ENCODE results near the gene ULK4. TPM values are rescaled to one million over a fixed set of nuclear protein-coding genes. Genes with fewer than 3 reads are reported as not detected.
A peak's percentile ranks its signal among the peaks of the same experiment; 100 is the strongest.

Gene ULK4
- total RNA-seq, 1 donor from 2014 or later, result 11.2 TPM

DNA sequence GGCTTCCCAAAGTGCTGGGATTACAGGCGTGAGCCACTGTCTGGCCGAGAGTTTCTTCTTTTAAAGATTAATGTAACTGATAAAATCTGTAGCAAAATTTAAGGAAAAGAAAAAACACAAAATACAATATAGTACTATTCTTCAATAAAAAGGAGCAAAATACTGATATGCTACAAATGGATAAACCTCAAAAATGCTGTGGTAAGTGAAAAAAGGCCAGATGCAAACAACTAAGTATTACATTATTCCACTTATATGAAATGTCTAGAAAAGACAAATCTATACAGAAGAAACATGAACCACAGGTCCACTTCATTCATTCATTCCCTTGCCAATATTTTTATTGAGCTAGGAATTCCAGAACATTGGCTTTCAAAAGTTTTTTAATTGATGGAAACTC, 463.1 kb downstream of the ULK4 start:
- Histone ChIP-seq H3K36me3 (no peaks in the 10 kb centered on the region), H3K9me3 (no peaks in the 10 kb centered on the region), H3K27ac (no peak overlapping the region), H3K4me3 (no peak overlapping the region), H3K27me3 (no peaks in the 10 kb centered on the region), H3K4me1 (no peaks in the 10 kb centered on the region)
- intact Hi-C loops (cut with DNase I), result no loop called here
- TF ChIP-seq, protein P1, sequence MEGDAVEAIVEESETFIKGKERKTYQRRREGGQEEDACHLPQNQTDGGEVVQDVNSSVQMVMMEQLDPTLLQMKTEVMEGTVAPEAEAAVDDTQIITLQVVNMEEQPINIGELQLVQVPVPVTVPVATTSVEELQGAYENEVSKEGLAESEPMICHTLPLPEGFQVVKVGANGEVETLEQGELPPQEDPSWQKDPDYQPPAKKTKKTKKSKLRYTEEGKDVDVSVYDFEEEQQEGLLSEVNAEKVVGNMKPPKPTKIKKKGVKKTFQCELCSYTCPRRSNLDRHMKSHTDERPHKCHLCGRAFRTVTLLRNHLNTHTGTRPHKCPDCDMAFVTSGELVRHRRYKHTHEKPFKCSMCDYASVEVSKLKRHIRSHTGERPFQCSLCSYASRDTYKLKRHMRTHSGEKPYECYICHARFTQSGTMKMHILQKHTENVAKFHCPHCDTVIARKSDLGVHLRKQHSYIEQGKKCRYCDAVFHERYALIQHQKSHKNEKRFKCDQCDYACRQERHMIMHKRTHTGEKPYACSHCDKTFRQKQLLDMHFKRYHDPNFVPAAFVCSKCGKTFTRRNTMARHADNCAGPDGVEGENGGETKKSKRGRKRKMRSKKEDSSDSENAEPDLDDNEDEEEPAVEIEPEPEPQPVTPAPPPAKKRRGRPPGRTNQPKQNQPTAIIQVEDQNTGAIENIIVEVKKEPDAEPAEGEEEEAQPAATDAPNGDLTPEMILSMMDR (IDR thresholded peaks at IDR 0.05), result no peak
- ATAC-seq, result no peak
- DNase-seq, result no peak

DNA sequence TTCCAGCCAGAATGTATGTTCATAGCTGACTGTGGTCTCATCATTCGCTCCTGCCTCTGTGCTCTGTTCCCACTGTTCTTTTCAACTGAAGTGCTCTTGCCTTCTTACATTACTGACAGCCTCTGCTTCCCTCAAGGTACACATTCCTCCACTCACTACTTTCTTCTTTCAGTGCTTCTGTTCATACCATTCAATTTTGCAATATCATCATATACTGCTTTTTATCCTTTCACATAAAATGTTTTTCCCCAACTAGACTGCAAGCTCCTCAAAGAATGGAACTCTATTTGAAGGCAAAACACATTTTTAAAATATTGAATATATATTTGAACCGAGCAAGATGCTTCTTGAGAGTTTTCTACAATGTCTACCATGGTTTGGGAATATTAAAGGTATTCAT, 471.5 kb downstream of the ULK4 start:
- DNase-seq (no peak), ATAC-seq (no peak)
- no peaks in the 10 kb centered on the region for H3K4me1 ChIP-seq
- no peaks in the 10 kb centered on the region for H3K27me3 ChIP-seq
- H3K4me3 ChIP-seq, result no peak overlapping the region
- H3K9me3 ChIP-seq, result no peaks in the 10 kb centered on the region
- no peak overlapping the region for H3K27ac ChIP-seq
- no peaks in the 10 kb centered on the region for H3K36me3 ChIP-seq
- TF ChIP-seq, protein P1 (IDR thresholded peaks at IDR 0.05), result no peak
- intact Hi-C loops (cut with DNase I), result no loop called here

DNA sequence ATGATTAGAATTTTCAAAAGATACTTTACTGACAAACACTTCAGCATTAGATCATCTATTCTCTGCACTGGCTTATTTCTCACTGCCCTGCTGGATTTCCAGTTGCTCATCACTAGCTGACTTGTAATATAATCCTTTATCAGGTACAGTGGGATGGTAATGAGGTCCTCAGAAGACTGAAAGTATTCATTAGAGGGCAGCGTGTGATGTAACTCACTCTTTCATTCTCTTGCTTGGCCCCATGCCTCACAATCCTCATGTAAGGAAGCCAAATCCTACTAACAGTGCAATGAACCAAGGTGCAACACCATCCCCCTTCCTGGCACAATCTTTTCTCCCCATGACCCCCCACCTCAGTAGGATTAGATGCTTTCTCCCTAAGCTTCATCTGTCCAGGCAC, 472.7 kb downstream of the ULK4 start:
- Histone ChIP-seq H3K36me3 (no peaks in the 10 kb centered on the region), H3K27me3 (no peaks in the 10 kb centered on the region), H3K4me1 (no peaks in the 10 kb centered on the region), H3K9me3 (no peaks in the 10 kb centered on the region), H3K27ac (no peak overlapping the region), H3K4me3 (no peak overlapping the region)
- DNase-seq (no peak), ATAC-seq (no peak)
- TF ChIP-seq, protein P1 (IDR thresholded peaks at IDR 0.05), result no peak
- intact Hi-C loops (cut with DNase I), result no loop called here

GRCh38 chr3:41488501-41488900, 473.4 kb downstream of the ULK4 start:
- ATAC-seq, result peak; percentile 44
- Histone ChIP-seq H3K4me3 (no peak overlapping the region), H3K27me3 (no peaks in the 10 kb centered on the region), H3K27ac (no peak overlapping the region), H3K9me3 (no peaks in the 10 kb centered on the region), H3K4me1 (no peaks in the 10 kb centered on the region), H3K36me3 (no peaks in the 10 kb centered on the region)
- intact Hi-C loops (cut with DNase I), result no loop called here
- DNase-seq, result no peak
- TF ChIP-seq, protein P1 (IDR thresholded peaks at IDR 0.05), result no peak

DNA sequence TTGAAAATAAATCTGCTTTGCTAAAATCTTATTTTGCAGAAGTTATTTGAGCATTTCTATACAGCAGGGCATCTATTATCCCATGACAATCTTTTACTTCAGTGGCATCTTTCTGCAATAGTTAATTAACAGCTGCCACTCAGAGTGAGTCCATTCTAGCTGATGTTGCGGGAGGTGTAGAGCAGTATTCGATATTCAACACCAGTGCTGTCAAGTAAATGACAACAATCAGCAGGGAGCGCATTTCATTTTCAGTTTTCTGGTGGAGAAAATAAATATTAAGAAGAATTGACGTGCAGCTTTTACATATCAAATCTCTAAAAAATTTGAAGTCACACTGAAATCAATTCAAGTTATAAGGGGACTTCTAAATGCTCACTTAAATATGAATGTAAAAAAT, 476.4 kb downstream of the ULK4 start:
- H3K36me3 ChIP-seq, result no peaks in the 10 kb centered on the region
- H3K27ac ChIP-seq, result no peak overlapping the region
- no peaks in the 10 kb centered on the region for H3K9me3 ChIP-seq
- TF ChIP-seq, protein P1 (IDR thresholded peaks at IDR 0.05), result no peak
- H3K4me1 ChIP-seq, result no peaks in the 10 kb centered on the region
- ATAC-seq (no peak), DNase-seq (no peak)
- H3K4me3 ChIP-seq, result no peak overlapping the region
- H3K27me3 ChIP-seq, result no peaks in the 10 kb centered on the region
- intact Hi-C loops (cut with DNase I), result no loop called here

DNA sequence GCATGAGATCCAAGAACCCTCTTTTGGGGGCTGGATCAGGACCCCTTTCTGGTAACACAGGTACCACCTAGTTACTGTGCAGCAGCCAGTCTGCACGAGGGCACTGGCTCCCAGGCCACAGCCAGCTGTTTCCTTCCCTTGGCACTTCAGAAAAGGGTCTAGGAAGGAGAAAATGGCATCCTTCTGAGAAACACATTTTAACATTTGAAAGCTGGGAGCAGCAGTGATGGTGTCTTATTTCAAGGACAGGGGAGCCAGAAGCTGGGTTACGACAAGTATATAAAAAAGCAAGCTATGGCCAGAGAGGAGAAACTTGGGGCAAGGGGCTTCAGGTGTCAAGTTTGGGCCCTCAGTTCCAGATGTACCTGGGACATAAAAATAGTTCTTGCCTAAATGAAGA, 479.8 kb downstream of the ULK4 start:
- intact Hi-C loops (cut with DNase I), result no loop called here
- TF ChIP-seq, protein P1 (IDR thresholded peaks at IDR 0.05), result no peak
- H3K9me3 ChIP-seq, result no peaks in the 10 kb centered on the region
- no peaks in the 10 kb centered on the region for H3K36me3 ChIP-seq
- no peak overlapping the region for H3K27ac ChIP-seq
- H3K4me1 ChIP-seq, result no peaks in the 10 kb centered on the region
- DNase-seq (no peak), ATAC-seq (no peak)
- H3K27me3 ChIP-seq, result no peaks in the 10 kb centered on the region
- no peak overlapping the region for H3K4me3 ChIP-seq
